B cell (primary cell): Measurements from ENCODE around the gene DNM1L. TPM values are rescaled to one million over a fixed set of nuclear protein-coding genes. Genes with fewer than 3 reads are reported as not detected.

Source experiments
- ATAC-seq: fragments of 200-7000 bp; cut with Tn5 transposase; one replicate; pipeline ENCODE4 v1.10.0; 2021; ENCODE audit warnings: low read depth, mild to moderate bottlenecking, moderate number of reproducible peaks, moderate library complexity
- CTCF ChIA-PET: fragments of 350-600 bp; sonication (Branson Sonifier 250); formaldehyde crosslinking; loops from one replicate; lab custom pipeline; 2021; ENCODE audit warnings: antibody characterized with exemption, inconsistent platforms; lab: Charles Lee
- POLR2A ChIA-PET: fragments of 350-600 bp; sonication (Branson Sonifier 250); formaldehyde crosslinking; loops from one replicate; lab custom pipeline; 2021; ENCODE audit warnings: antibody characterized with exemption; lab: Charles Lee
- DNase-seq: peaks from one replicate; pipeline ENCODE4 v3.0.0; 2013
- H2AFZ ChIP-seq: 2 replicates; pipeline ENCODE4 v1.6.1; 2012; ENCODE audit warnings: mild to moderate bottlenecking, low read depth, low read length; ENCODE audit not compliant: insufficient read depth, poor library complexity, severe bottlenecking
- H3K27ac ChIP-seq, 2 donors: 1 replicate in 1 of 2; 2 replicates in 1 of 2; pipeline ENCODE4 v1.5.1; 2012 to 2013; ENCODE audit warnings: low read length in 2 of 2, mild to moderate bottlenecking in 2 of 2, moderate library complexity in 1 of 2
- H3K27me3 ChIP-seq, 4 experiments: fragments of 200-600 bp in 1 of 4; sonication (generic) in 1 of 4; replicated peaks in 1 of 4; 1 replicate in 2 of 4; 2 replicates in 2 of 4; pipeline versions ENCODE4 v1.6.1 to v1.7.0; 2013 to 2016; ENCODE audit warnings: low read length in 3 of 4, mild to moderate bottlenecking in 2 of 4, mixed read lengths in 1 of 4, moderate library complexity in 1 of 4; ENCODE audit not compliant: insufficient read depth in 4 of 4, control insufficient read depth in 3 of 4; ENCODE audit errors: control extremely low read depth in 1 of 4
- H3K36me3 ChIP-seq, 2 experiments: replicated peaks in 1 of 2; 1 replicate in 1 of 2; 2 replicates in 1 of 2; pipeline versions ENCODE4 v1.6.1 to v1.7.1; 2013; ENCODE audit warnings: low read length in 1 of 2; ENCODE audit not compliant: insufficient read depth in 2 of 2, control insufficient read depth in 1 of 2; ENCODE audit errors: control extremely low read depth in 1 of 2, extremely low read depth in 1 of 2
- H3K4me1 ChIP-seq, 2 donors: fragments of 200-600 bp in 1 of 2; sonication (generic) in 1 of 2; 1 replicate in 1 of 2; 2 replicates in 1 of 2; pipeline versions ENCODE4 v1.5.1 to v1.6.1; 2013 to 2017; ENCODE audit warnings: low read length in 2 of 2; ENCODE audit not compliant: control insufficient read depth in 2 of 2, insufficient read depth in 2 of 2
- H3K4me2 ChIP-seq: replicated peaks from 2 replicates; pipeline ENCODE3; 2012; ENCODE audit warnings: mild to moderate bottlenecking, low read depth, low read length; ENCODE audit not compliant: poor library complexity, severe bottlenecking
- H3K4me3 ChIP-seq, 5 experiments: fragments of 200-600 bp in 1 of 5; sonication (generic) in 1 of 5; 1 replicate in 3 of 5; 2 replicates in 2 of 5; pipeline versions ENCODE4 v1.5.1 to v1.7.0; 2011 to 2016; ENCODE audit warnings: low read length in 4 of 5, mild to moderate bottlenecking in 4 of 5, low read depth in 2 of 5, control low read depth in 1 of 5, moderate library complexity in 1 of 5; ENCODE audit not compliant: insufficient read depth in 1 of 5; ENCODE audit errors: control extremely low read depth in 1 of 5, extremely low read depth in 1 of 5
- H3K79me2 ChIP-seq: fragments of 200-600 bp; sonication (generic); one replicate; pipeline ENCODE4 v1.6.0; 2016; ENCODE audit warnings: low read length; ENCODE audit not compliant: control insufficient read depth, insufficient read depth
- H3K9ac ChIP-seq: fragments of 200-600 bp; sonication (generic); 2 replicates; pipeline ENCODE4 v1.6.1; 2017; ENCODE audit warnings: mild to moderate bottlenecking, low read length, moderate library complexity
- H3K9me3 ChIP-seq, 3 donors: one replicate each; pipeline versions ENCODE4 v1.6.1 to v1.7.1; 2013; ENCODE audit warnings: low read length in 2 of 3; ENCODE audit not compliant: control insufficient read depth in 2 of 3, insufficient read depth in 1 of 3; ENCODE audit errors: control extremely low read depth in 1 of 3
- H4K20me1 ChIP-seq: 2 replicates; pipeline ENCODE4 v1.6.0; 2012; ENCODE audit warnings: mild to moderate bottlenecking, low read length; ENCODE audit not compliant: insufficient read depth, control insufficient read depth, poor library complexity, severe bottlenecking
- H3K27ac Mint-ChIP-seq: one replicate; pipeline ENCODE4 v1.8.0; 2021; ENCODE audit warnings: mixed read lengths
- H3K27me3 Mint-ChIP-seq: one replicate; pipeline ENCODE4 v1.8.0; 2021; ENCODE audit warnings: mixed read lengths
- H3K4me1 Mint-ChIP-seq: one replicate; pipeline ENCODE4 v1.8.0; 2021; ENCODE audit warnings: mixed read lengths
- H3K4me3 Mint-ChIP-seq: one replicate; pipeline ENCODE4 v1.8.0; 2021; ENCODE audit warnings: mixed read lengths
- H3K9me3 Mint-ChIP-seq: one replicate; pipeline ENCODE4 v1.8.0; 2022; ENCODE audit warnings: mixed read lengths; ENCODE audit not compliant: insufficient read depth
- CTCF ChIP-seq: fragments of 200-600 bp; IDR thresholded peaks from one replicate; pipeline ENCODE4 v1.8.0; 2022; ENCODE audit warnings: antibody characterized with exemption, mild to moderate bottlenecking
- EZH2 ChIP-seq: IDR thresholded peaks from 2 replicates; pipeline ENCODE4 v1.6.1; 2012; ENCODE audit warnings: borderline replicate concordance, low read depth, mild to moderate bottlenecking, moderate library complexity, low read length; ENCODE audit not compliant: insufficient read depth, poor library complexity, severe bottlenecking
- WGBS: methylation state at CpG from one replicate; pipeline ENCODE4 v1.1.5; 2013; ENCODE audit warnings: missing lambda C conversion rate; ENCODE audit not compliant: insufficient coverage; 5-methylcytosine and 5-hydroxymethylcytosine counted together
- intact Hi-C: fragments of 100-400 bp; cut with micrococcal nuclease; formaldehyde crosslinking; loops from one replicate; pipeline ENCODE4 v1.10.0; 2022
- polyA minus RNA-seq: library from RNA; depleted of rRNA, polyadenylated mRNA; stranded (reverse); fragments of >200 nt; gene quantifications from 2 replicates; pipeline ENCODE4 v1.2.3, GENCODE V29; 2012
- polyA plus RNA-seq: library from polyadenylated mRNA; depleted of rRNA; stranded (reverse); fragments of >200 nt; gene quantifications from 2 replicates; pipeline ENCODE4 v1.2.3, GENCODE V29; 2012
- total RNA-seq, 2 donors: library from RNA; stranded (reverse); fragments of 120-200 nt in 1 of 2; gene quantifications; 1 replicate in 1 of 2; 2 replicates in 1 of 2; pipeline versions ENCODE4 v1.2.3 to v1.2.4, GENCODE V29; 2013 to 2022

Gene DNM1L
- total RNA-seq (74.2 and 76.0 TPM in 2 replicates), polyA plus RNA-seq (23.3 and 30.3 TPM in 2 replicates), polyA minus RNA-seq (19.0 and 21.8 TPM in 2 replicates)
- total RNA-seq (2013), result 54.3 TPM

- DNase-seq (peak; percentile 93), ATAC-seq (peak; percentile 96)
- no peak for TF ChIP-seq EZH2
- TF ChIP-seq CTCF, result no peak
- H3K9me3 Mint-ChIP-seq, result no peaks in the 10 kb centered on the region
- intact Hi-C loops, result loop anchor here (1.0 to 10.0 kb wide), 8 partner anchors 76 to 1925 kb away; partner anchors contain the start of genes CAPRIN2, ETFBKMT, SINHCAF and YARS2
- Histone ChIP-seq H3K36me3 (peaks cover 0 to 1% of the 10 kb centered on the region in 2 experiments), H2AFZ (peak within 1 kb of the TSS; percentile 92), H4K20me1 (no peaks in the 10 kb centered on the region), H3K9ac (peak within 1 kb of the TSS; percentile 94), H3K4me2 (peak within 1 kb of the TSS; percentile 93), H3K27me3 (no peaks in the 10 kb centered on the region), H3K27ac (peak within 1 kb of the TSS; percentile 63 to 79), H3K9me3 (peaks cover 0 to 7% (median 0%) of the 10 kb centered on the region in 3 donors), H3K79me2 (peaks cover 47% of the 10 kb centered on the region), H3K4me3 (peak within 1 kb of the TSS; percentile 62 to 92 (median 86)), H3K4me1 (peaks cover 14 to 23% of the 10 kb centered on the region in 2 donors)
- H3K27me3 Mint-ChIP-seq, result no peaks in the 10 kb centered on the region
- peak within 1 kb of the TSS; percentile 90 for H3K27ac Mint-ChIP-seq
- under 1% methylated on average over 71 of the region's 76 CpGs for WGBS
- POLR2A ChIA-PET, result interaction anchor here (1.0 to 1.4 kb wide), 2 partner anchors 76 to 1020 kb away, joined by 3 to 5 read pairs; partner anchors contain the start of genes ETFBKMT and YARS2
- peaks cover 34% of the 10 kb centered on the region for H3K4me1 Mint-ChIP-seq
- peak within 1 kb of the TSS; percentile 93 for H3K4me3 Mint-ChIP-seq
- CTCF ChIA-PET, result interaction anchor here (0.6 to 1.5 kb wide), 4 partner anchors 23 to 340 kb away, joined by 3 to 4 read pairs (median 4); no protein-coding TSS in a partner anchor
Observed at GRCh38 chr12:32679091-32679919, at the start of gene DNM1L. Gene DNM1L (plus strand): TSS chr12:32679301. CDS start chr12:32679364, 63 bp downstream.
